GM21576 (cell line): Measurements from ENCODE around the gene RAET1L.
"Not testable (repeated sequence)": the region's sequence is repeated elsewhere in the genome, so short reads cannot be mapped to it uniquely, and the experiment has no call there.

Experiments used
- ATAC-seq: cut with Tn5 transposase; IDR thresholded peaks from one replicate; pipeline ENCODE4 v1.9.1; 2021; ENCODE audit warnings: mild to moderate bottlenecking, moderate library complexity; ENCODE audit not compliant: unreplicated experiment

RAET1L gene

GRCh38 chr6:150046943-150047342 is 21.6 kb upstream of the RAET1L start:
- ATAC-seq = no peak

GRCh38 chr6:150044621-150045145 is 19.4 kb upstream of the RAET1L start:
- ATAC-seq = no peak

GRCh38 chr6:150043501-150044412 is 18.4 kb upstream of the RAET1L start:
- no peak for ATAC-seq

- ATAC-seq = no peak
Measured at GRCh38 chr6:150043096-150043495, 17.8 kb upstream of the RAET1L start.

- ATAC-seq = no peak
Measured at GRCh38 chr6:150038202-150039062, 13.1 kb upstream of the RAET1L start.

GRCh38 chr6:150037526-150038201 is 12.3 kb upstream of the RAET1L start:
- ATAC-seq = no peak

GRCh38 chr6:150036081-150036480 is 10.7 kb upstream of the RAET1L start:
- no peak for ATAC-seq

- ATAC-seq = no peak
Measured at GRCh38 chr6:150033207-150033771, 8.0 kb upstream of the RAET1L start.

- no peak for ATAC-seq
Measured at GRCh38 chr6:150032598-150032997, 7.3 kb upstream of the RAET1L start.

- ATAC-seq = no peak
Measured at GRCh38 chr6:150030611-150031010, 5.3 kb upstream of the RAET1L start.

- ATAC-seq = no peak
Measured at GRCh38 chr6:150029749-150030148, 4.4 kb upstream of the RAET1L start.

- ATAC-seq = no peak
Measured at GRCh38 chr6:150029276-150029675, 3.9 kb upstream of the RAET1L start.

- no peak for ATAC-seq
Measured at GRCh38 chr6:150028799-150029198, 3.5 kb upstream of the RAET1L start.

GRCh38 chr6:150027806-150028565 is 2.7 kb upstream of the RAET1L start:
- no peak for ATAC-seq

GRCh38 chr6:150026976-150027805 is 1.9 kb upstream of the RAET1L start:
- ATAC-seq = no peak

- ATAC-seq = no peak
Measured at GRCh38 chr6:150024646-150025155, 631 bp downstream of the RAET1L start.

- not testable (repeated sequence) for ATAC-seq
Measured at GRCh38 chr6:150024021-150024420, 1.3 kb downstream of the RAET1L start.

- ATAC-seq = not testable (repeated sequence)
Measured at GRCh38 chr6:150021870-150022269, 3.5 kb downstream of the RAET1L start.
